HG03060 (cell line): ENCODE measurements around the gene KLHDC9.
A peak's percentile ranks its signal among the peaks of the same experiment; 100 is the strongest.
"Not testable (repeated sequence)": the region's sequence is repeated elsewhere in the genome, so short reads cannot be mapped to it uniquely, and the experiment has no call there.

ENCODE experiments used
- ATAC-seq: cut with Tn5 transposase; IDR thresholded peaks from one replicate; pipeline ENCODE4 v1.9.1; 2021; ENCODE audit warnings: low read depth, moderate number of reproducible peaks; ENCODE audit not compliant: unreplicated experiment

Gene KLHDC9, protein sequence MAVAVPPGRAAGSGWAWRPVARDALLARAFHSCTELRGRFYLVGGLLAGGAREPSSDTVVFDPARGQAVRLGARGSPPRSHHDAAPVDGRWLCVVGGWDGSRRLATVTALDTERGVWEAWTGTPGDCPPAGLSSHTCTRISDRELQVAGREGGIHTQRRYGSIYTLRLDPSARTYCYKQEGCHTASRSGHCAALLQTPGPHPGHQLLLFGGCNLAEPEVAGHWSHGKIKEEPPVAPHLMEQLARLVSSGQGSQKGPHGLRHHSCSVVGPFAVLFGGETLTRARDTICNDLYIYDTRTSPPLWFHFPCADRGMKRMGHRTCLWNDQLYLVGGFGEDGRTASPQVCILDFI

DNA sequence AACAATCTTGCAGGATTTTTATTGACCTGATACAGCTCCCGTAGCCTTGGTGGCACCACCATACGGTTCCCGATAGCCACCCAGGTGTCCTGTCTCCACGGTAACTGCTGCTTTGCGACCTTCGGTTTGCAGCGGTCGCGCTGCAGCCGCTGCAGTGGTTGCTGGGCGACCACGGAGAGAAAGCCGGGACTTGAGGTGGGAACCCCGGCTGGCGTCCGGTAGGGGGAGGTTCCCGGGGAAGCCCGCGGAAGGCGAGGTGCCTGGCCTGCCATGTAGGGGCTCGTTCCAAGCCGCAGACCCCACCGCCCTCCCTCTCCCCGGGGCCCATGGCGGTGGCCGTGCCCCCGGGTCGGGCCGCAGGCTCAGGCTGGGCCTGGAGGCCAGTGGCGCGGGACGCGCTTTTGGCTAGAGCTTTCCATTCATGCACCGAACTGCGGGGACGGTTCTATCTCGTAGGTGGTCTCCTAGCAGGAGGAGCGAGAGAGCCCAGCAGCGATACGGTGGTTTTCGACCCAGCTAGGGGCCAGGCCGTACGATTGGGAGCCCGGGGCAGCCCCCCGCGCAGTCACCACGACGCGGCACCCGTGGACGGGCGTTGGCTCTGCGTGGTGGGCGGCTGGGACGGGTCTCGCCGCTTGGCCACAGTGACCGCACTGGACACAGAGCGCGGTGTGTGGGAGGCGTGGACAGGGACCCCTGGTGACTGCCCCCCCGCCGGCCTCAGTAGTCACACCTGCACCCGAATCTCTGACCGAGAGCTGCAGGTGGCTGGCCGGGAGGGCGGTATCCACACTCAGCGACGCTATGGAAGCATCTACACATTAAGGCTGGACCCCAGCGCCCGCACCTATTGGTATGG lies at the start of gene KLHDC9:
Gene KLHDC9, plus strand, starts transcription at position 152 of the 859 bp plus-strand sequence. Its CDS starts 175 bp downstream, at position 327.
- peak; percentile 63 for ATAC-seq

DNA sequence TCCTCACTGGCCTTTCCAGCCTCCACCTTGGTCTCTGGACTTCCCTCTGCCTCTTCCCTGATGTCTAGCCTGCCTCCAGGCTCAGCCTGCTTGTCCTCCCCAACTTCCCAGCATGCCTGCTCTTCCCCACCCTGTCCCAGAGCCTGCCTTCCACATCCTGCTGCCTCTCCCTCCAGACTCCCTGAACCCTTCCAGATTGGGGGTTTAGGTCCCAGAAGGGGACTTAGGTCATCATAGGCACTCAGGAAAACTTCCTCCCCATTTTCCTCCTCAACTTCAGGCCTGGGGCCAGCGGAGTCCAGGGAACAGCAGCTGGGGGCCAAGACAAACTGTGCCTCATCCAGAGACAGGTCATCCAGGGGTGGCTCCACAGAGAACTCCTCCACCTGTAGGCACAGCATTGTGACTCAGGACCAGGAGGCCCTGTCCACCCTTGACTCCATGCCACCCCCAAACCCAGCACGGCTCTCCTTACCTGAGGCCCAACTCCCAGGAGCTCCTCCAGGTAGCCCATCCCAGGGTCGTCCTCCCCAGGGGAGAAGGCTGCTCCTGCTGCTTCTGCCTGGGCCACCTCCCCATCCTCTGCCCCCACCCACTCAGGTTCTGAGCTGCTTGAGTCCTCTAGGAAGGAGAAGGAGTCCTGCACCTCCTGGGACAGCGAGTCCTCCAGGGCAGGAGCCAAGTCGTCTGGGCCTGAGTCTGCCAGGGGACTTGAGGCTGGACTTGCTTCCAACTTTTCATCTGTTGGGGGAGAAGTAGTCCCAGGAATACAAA lies 49.0 kb upstream of the KLHDC9 start:
- ATAC-seq, result no peak

- ATAC-seq, result no peak
Measured at GRCh38 chr1:161051219-161051618, 46.9 kb upstream of the KLHDC9 start.

GRCh38 chr1:161052899-161053298 lies 45.3 kb upstream of the KLHDC9 start:
- ATAC-seq, result no peak

DNA sequence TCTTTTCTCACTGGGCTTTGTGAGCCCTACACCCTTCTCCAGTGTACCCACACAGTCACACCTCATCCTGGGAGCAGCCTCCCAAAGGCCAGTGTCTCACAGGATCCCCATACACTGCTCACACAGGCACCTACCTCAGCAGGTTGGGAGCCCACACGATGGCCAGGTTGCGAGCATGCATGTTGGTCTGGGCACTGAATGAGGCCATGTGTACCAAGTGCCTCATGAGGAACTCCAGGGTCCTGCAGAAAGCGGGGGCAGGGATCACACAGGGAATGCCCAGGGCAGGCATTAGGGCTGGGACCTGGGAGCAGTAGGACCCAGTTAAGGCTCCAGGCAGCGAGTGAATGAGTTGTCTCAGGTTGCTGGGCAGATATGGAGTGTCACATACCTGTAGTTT lies 43.9 kb upstream of the KLHDC9 start:
- no peak for ATAC-seq

GRCh38 chr1:161054805-161055204 lies 43.4 kb upstream of the KLHDC9 start:
- no peak for ATAC-seq

- ATAC-seq, result no peak
Measured at GRCh38 chr1:161059293-161059692, 38.9 kb upstream of the KLHDC9 start.

DNA sequence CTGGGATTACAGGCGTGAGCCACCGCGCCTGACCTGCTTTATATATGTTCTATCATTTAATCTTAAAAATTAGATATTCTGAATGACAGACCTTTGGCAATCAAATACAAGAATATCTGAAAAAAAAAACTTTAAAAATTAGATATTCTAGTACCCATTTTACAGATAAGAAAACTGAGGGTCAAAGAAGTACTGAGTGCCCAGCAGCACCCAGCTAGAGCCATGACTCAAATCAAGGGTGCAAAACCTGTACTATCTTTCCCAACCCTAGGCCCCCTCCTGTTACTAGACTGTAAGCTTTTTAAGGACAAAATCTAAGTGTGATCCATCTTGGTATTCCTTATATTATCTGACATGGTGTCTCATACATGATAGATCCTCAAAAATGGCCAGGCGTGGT lies 36.7 kb upstream of the KLHDC9 start:
- no peak for ATAC-seq

GRCh38 chr1:161063936-161064335 lies 34.2 kb upstream of the KLHDC9 start:
- not testable (repeated sequence) for ATAC-seq

DNA sequence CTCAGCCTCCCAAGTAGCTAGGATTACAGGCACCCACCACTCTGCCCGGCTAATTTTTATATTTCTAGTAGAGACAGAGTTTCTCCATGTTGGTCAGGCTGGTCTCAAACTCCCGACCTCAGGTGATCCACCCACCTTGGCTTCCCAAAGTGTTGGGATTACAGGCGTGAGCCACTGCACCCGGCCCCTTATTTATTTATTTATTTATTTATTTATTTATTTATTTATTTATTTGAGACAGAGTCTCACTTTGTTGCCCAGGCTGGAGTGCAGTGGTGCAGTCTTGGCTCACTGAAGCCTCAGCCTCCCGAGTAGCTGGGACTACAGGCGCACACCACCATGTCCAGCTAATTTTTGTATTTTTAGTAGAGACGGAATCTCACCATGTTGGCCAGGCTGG lies 32.5 kb upstream of the KLHDC9 start:
- ATAC-seq, result not testable (repeated sequence)

GRCh38 chr1:161066694-161067093 lies 31.5 kb upstream of the KLHDC9 start:
- ATAC-seq, result no peak

DNA sequence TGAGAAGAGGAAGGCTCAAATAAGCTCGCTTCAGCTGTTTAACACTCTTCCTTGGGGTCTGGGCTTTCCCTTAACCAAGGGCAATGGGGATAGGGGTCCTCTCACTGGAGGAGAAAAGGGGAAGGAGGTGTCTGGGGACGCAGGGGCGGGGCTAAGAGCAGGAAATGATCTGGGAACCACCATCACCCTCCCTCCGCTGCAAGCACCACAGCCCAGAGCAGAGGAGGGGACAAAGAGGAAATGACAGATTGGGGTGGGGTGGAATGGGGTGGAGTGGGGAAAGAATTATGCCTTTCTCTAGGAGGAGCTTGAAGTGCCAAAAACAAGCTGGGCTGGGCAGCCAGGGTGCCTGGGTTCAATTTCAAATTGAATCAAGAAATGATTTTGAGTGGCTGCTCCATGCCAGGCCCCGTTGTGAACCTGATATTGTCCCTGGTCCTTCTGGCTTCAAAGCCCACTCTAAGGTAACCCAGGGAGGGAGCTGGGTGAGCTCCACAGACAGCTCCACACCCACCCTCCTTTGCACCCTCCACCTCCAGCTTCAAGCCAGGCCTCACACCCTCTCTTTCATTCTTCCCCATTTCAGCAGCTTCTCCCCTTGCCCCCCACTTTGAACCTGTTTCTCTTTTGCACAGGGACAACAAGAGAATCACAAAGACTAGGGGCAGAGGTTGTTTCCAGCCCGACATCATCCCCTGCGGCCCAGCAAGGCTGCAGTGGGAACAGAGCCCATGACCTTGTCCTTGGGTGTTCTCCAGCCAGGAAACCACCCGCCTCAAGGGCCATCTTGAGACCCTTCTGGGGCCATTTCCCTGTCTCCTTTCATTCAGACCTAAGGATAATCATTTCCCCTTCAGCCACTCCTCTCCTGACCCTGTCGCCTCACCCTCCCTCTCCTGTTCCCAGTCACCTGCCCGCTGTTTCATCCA lies 29.6 kb upstream of the KLHDC9 start:
- ATAC-seq, result no peak

DNA sequence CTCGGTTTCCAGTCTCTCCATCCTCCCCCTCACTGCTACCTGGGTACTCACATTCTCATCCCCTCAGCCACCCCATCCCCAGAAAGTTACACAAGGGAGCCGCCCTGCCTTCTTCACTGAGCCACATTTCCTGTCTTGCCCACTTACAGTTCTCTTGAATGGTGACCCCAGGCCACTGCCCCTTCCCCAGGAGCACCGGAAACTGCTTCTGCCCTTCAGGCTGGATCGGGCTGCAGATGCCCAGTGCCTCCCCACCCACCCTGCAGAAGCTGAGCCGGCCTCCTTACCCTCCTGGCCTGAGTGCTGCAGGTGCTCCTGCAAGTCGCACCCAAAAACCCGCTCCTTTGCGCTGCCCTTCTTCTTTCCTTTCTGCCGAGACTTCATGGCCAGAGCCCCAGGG lies 28.9 kb upstream of the KLHDC9 start:
- no peak for ATAC-seq

DNA sequence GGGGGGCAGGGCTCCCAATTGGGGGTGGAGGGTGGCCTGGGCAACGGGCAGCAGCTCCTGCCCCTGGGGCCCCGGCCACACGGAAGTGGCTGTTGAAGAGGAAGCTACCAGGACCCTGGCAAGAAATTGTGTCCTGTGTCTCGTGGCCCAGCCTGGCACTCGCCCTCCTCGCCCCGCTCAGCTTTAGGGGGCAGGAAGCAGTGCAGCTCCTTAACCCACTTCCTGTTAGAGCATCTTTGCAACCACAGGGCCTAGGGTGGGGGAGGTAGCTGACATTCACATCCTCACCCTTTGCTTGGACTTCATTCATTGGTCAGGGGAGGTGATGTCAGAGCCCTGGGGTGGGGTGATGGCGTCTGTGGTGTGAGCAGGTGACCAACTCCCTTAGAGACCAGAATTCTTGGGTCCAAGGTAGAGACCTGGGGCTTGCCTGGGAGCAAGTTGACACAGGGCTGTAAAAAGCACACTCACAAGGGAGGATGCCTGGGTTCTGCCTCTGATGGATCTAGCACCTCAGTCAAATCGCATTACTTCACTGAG lies 28.4 kb upstream of the KLHDC9 start, which contains the start of gene ARHGAP30:
Gene ARHGAP30, minus strand, starts transcription at position 161 of the 540 bp plus-strand sequence. CDS start 267 bp downstream, outside the sequence.
- peak; percentile 76 for ATAC-seq

- no peak for ATAC-seq
Measured at GRCh38 chr1:161070761-161071160, 27.4 kb upstream of the KLHDC9 start.

- no peak for ATAC-seq
Measured at GRCh38 chr1:161071886-161072371, 26.2 kb upstream of the KLHDC9 start.

- ATAC-seq, result no peak
Measured at GRCh38 chr1:161072751-161073449, 25.3 kb upstream of the KLHDC9 start.

DNA sequence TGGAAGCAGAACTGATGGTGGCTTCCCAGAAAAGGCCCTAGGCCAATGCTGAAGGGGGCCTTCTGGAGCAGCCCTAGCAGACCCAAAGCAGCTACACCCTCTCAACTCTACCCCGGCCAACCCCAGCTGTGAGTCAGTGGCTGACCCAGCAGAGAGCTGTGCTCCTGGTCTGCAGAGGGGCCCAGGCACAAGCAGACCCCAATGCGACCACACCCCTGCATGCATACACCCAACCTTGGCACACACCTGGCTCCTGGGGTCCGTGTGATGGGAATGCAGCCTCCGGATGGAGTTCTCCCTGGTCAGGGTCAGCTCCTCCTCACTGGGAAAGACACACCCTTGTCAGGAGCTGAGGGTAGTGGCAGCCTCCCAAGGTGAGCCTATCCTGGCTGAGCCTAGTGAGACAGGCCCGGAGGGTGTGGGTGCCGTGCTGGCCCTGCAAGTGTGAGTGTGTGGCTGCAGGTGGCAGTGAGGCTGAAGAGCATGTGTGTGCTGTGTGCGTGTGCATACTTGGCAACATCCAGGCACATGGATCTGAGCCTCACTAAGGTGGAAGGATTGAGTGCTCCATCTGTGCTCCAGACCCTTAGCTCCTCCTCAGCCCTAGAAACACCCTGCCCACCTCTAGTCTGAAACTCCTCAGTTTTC lies 24.6 kb upstream of the KLHDC9 start:
- ATAC-seq, result no peak
